CD4-positive, alpha-beta T cell treated with Interleukin-17A for 4 hours (primary cell): Measurements from ENCODE around the gene GPR84.

Experiments used
- DNase-seq: peaks from one replicate; pipeline ENCODE4 v3.0.0-alpha.2; 2020; ENCODE audit warnings: mixed read lengths

GPR84 gene

GRCh38 chr12:54321363-54321762 lies 42.9 kb downstream of the GPR84 start:
- DNase-seq: no peak
